ENCODE measurements around the gene FOXN3.
"Not testable (repeated sequence)": the region's sequence is repeated elsewhere in the genome, so short reads cannot be mapped to it uniquely, and the experiment has no call there.

Gene FOXN3

GRCh38 chr14:89299587-89299986, 117.4 kb downstream of the FOXN3 start:
- peak overlapping the region in 1 of 2 donors; percentile 12 for H3K27ac ChIP-seq
- TF ChIP-seq CTCF (IDR thresholded peaks at IDR 0.05) = no peak
- peak in 1 of 2 donors; percentile 38 for DNase-seq
- H3K4me1 ChIP-seq = peaks cover 14 to 34% (median 18%) of the 10 kb centered on the region in 4 donors
- no peaks in the 10 kb centered on the region for H3K36me3 ChIP-seq
- no peak overlapping the region for H3K4me3 ChIP-seq
- no peaks in the 10 kb centered on the region for H3K9me3 ChIP-seq
- no peaks in the 10 kb centered on the region for H3K27me3 ChIP-seq
- intact Hi-C loops (cut with DNase I; ENCODE audit: low total_unique reads) = no loop called here

- intact Hi-C loops (cut with DNase I; ENCODE audit: low total_unique reads) = no loop called here
- Histone ChIP-seq H3K27me3 (no peaks in the 10 kb centered on the region), H3K4me3 (no peak overlapping the region), H3K4me1 (peaks cover 5 to 35% (median 16%) of the 10 kb centered on the region in 4 donors), H3K27ac (no peak overlapping the region), H3K9me3 (no peaks in the 10 kb centered on the region), H3K36me3 (no peaks in the 10 kb centered on the region)
- DNase-seq = no peak
- no peak for TF ChIP-seq CTCF (IDR thresholded peaks at IDR 0.05)
Observed at GRCh38 chr14:89298056-89298834, 118.8 kb downstream of the FOXN3 start.

- H3K9me3 ChIP-seq = no peaks in the 10 kb centered on the region
- H3K4me3 ChIP-seq = no peak overlapping the region
- DNase-seq = peak in 1 of 2 donors; percentile 10
- intact Hi-C loops (cut with DNase I; ENCODE audit: low total_unique reads) = no loop called here
- no peaks in the 10 kb centered on the region for H3K27me3 ChIP-seq
- no peak for TF ChIP-seq CTCF (IDR thresholded peaks at IDR 0.05)
- peaks cover 0 to 1% (median 0%) of the 10 kb centered on the region in 3 donors for H3K36me3 ChIP-seq
- peaks cover 0 to 31% (median 11%) of the 10 kb centered on the region in 4 donors for H3K4me1 ChIP-seq
- no peak overlapping the region for H3K27ac ChIP-seq
Observed at GRCh38 chr14:89296281-89296745, 120.7 kb downstream of the FOXN3 start.

GRCh38 chr14:89294872-89295271, 122.2 kb downstream of the FOXN3 start:
- peaks cover 0 to 31% (median 11%) of the 10 kb centered on the region in 4 donors for H3K4me1 ChIP-seq
- no peak overlapping the region for H3K4me3 ChIP-seq
- TF ChIP-seq CTCF (IDR thresholded peaks at IDR 0.05) = no peak
- DNase-seq = peak in 1 of 2 donors; percentile 1
- peaks cover 0 to 12% (median 4%) of the 10 kb centered on the region in 3 donors for H3K36me3 ChIP-seq
- H3K27me3 ChIP-seq = no peaks in the 10 kb centered on the region
- H3K9me3 ChIP-seq = no peaks in the 10 kb centered on the region
- no peak overlapping the region for H3K27ac ChIP-seq
- intact Hi-C loops (cut with DNase I; ENCODE audit: low total_unique reads) = no loop called here

- peaks cover 0 to 12% (median 4%) of the 10 kb centered on the region in 3 donors for H3K36me3 ChIP-seq
- H3K27ac ChIP-seq; intact Hi-C loops (cut with DNase I; ENCODE audit: low total_unique reads); H3K4me3 ChIP-seq; H3K27me3 ChIP-seq; H3K9me3 ChIP-seq: not testable (repeated sequence)
- DNase-seq = peak in 1 of 2 donors; percentile 38
- H3K4me1 ChIP-seq = peaks cover 0 to 31% (median 11%) of the 10 kb centered on the region in 4 donors
Observed at GRCh38 chr14:89294469-89294868, 122.6 kb downstream of the FOXN3 start.

GRCh38 chr14:89294060-89294459, 123.0 kb downstream of the FOXN3 start:
- no peak overlapping the region for H3K4me3 ChIP-seq
- TF ChIP-seq CTCF (IDR thresholded peaks at IDR 0.05) = no peak
- no peaks in the 10 kb centered on the region for H3K27me3 ChIP-seq
- H3K27ac ChIP-seq = no peak overlapping the region
- peak in 1 of 2 donors; percentile 54 for DNase-seq
- H3K4me1 ChIP-seq = peaks cover 0 to 31% (median 11%) of the 10 kb centered on the region in 4 donors
- H3K36me3 ChIP-seq = peaks cover 0 to 12% (median 4%) of the 10 kb centered on the region in 3 donors
- intact Hi-C loops (cut with DNase I; ENCODE audit: low total_unique reads) = no loop called here
- no peaks in the 10 kb centered on the region for H3K9me3 ChIP-seq
